GM08714 (cell line): ENCODE results near the gene PLPP4.

Experiments used
- H3K4me3 ChIP-seq: fragments of 200-500 bp; sonication (Bioruptor generic); 2 replicates; pipeline ENCODE4 v1.5.1; 2014; ENCODE audit warnings: mild to moderate bottlenecking, low read length, inconsistent platforms
- ZNF274 ChIP-seq: IDR thresholded peaks from 2 replicates; pipeline ENCODE4 v1.6.1; 2012; ENCODE audit warnings: mild to moderate bottlenecking, low read depth, low read length

PLPP4 gene

GRCh38 chr10:120511165-120511564 is 54.1 kb downstream of the PLPP4 start:
- no peak overlapping the region for H3K4me3 ChIP-seq
- TF ChIP-seq ZNF274: no peak

- no peak overlapping the region for H3K4me3 ChIP-seq
- no peak for TF ChIP-seq ZNF274
These were observed 56.3 kb downstream of the PLPP4 start for GRCh38 chr10:120513307-120513796.

- TF ChIP-seq ZNF274: no peak
These were observed 57.1 kb downstream of the PLPP4 start for GRCh38 chr10:120514035-120514620.

GRCh38 chr10:120514959-120515358 is 57.9 kb downstream of the PLPP4 start:
- no peak overlapping the region for H3K4me3 ChIP-seq
- no peak for TF ChIP-seq ZNF274

More at GRCh38 chr10:120514035-120514620, 57.1 kb downstream of the PLPP4 start:
- H3K4me3 ChIP-seq: no peak overlapping the region

- H3K4me3 ChIP-seq: no peak overlapping the region
- no peak for TF ChIP-seq ZNF274
These were observed 58.7 kb downstream of the PLPP4 start for GRCh38 chr10:120515741-120516140.

- no peak overlapping the region for H3K4me3 ChIP-seq
- no peak for TF ChIP-seq ZNF274
These were observed 59.4 kb downstream of the PLPP4 start for GRCh38 chr10:120516426-120516825.

- no peak for TF ChIP-seq ZNF274
- no peak overlapping the region for H3K4me3 ChIP-seq
These were observed 60.2 kb downstream of the PLPP4 start for GRCh38 chr10:120517196-120517595.

GRCh38 chr10:120517881-120518484 is 61.0 kb downstream of the PLPP4 start:
- H3K4me3 ChIP-seq: no peak overlapping the region
- TF ChIP-seq ZNF274: no peak

GRCh38 chr10:120521880-120522279 is 64.9 kb downstream of the PLPP4 start:
- TF ChIP-seq ZNF274: no peak
- no peak overlapping the region for H3K4me3 ChIP-seq

- no peak for TF ChIP-seq ZNF274
- H3K4me3 ChIP-seq: no peak overlapping the region
These were observed 70.7 kb downstream of the PLPP4 start for GRCh38 chr10:120527691-120528090.

GRCh38 chr10:120530699-120531098 is 73.7 kb downstream of the PLPP4 start:
- H3K4me3 ChIP-seq: no peak overlapping the region
- TF ChIP-seq ZNF274: no peak

- H3K4me3 ChIP-seq: no peak overlapping the region
- no peak for TF ChIP-seq ZNF274
These were observed 81.1 kb downstream of the PLPP4 start for GRCh38 chr10:120538091-120538490.

GRCh38 chr10:120539076-120539475 is 82.0 kb downstream of the PLPP4 start:
- TF ChIP-seq ZNF274: no peak

GRCh38 chr10:120540486-120540885 is 83.5 kb downstream of the PLPP4 start:
- H3K4me3 ChIP-seq: no peak overlapping the region
- no peak for TF ChIP-seq ZNF274

More at GRCh38 chr10:120539076-120539475, 82.0 kb downstream of the PLPP4 start:
- H3K4me3 ChIP-seq: no peak overlapping the region

- TF ChIP-seq ZNF274: no peak
- H3K4me3 ChIP-seq: no peak overlapping the region
These were observed 85.0 kb downstream of the PLPP4 start for GRCh38 chr10:120541984-120542383.
